Measurements from ENCODE around the gene GPR176. TPM values are rescaled to one million over a fixed set of nuclear protein-coding genes. Genes with fewer than 3 reads are reported as not detected.

The GPR176 gene
- total RNA-seq, 2 experiments from 2014 or later: 0.12 TPM; not detected in 1

GRCh38 chr15:39868396-39868795 is 51.7 kb downstream of the GPR176 start:
- H3K4me1 Mint-ChIP-seq: no peaks in the 10 kb centered on the region
- no peaks in the 10 kb centered on the region for H3K36me3 Mint-ChIP-seq
- no peak overlapping the region for H3K4me3 Mint-ChIP-seq
- no peaks in the 10 kb centered on the region for H3K9me3 Mint-ChIP-seq
- peaks cover 15% of the 10 kb centered on the region for H3K27me3 Mint-ChIP-seq
- no peak for DNase-seq
- no peak overlapping the region for H3K27ac Mint-ChIP-seq

GRCh38 chr15:39864116-39864515 is 56.0 kb downstream of the GPR176 start:
- H3K27me3 Mint-ChIP-seq: peaks cover 15% of the 10 kb centered on the region
- H3K9me3 Mint-ChIP-seq: no peaks in the 10 kb centered on the region
- H3K4me3 Mint-ChIP-seq: no peak overlapping the region
- no peak for DNase-seq
- H3K4me1 Mint-ChIP-seq: no peaks in the 10 kb centered on the region
- H3K36me3 Mint-ChIP-seq: no peaks in the 10 kb centered on the region
- no peak overlapping the region for H3K27ac Mint-ChIP-seq

- Mint-ChIP-seq H3K9me3 (peaks cover 1% of the 10 kb centered on the region), H3K4me3 (no peak overlapping the region), H3K27ac (no peak overlapping the region), H3K36me3 (peaks cover 2% of the 10 kb centered on the region), H3K4me1 (no peaks in the 10 kb centered on the region), H3K27me3 (peaks cover 15% of the 10 kb centered on the region)
- no peak for DNase-seq
Observed at GRCh38 chr15:39860871-39861270, 59.2 kb downstream of the GPR176 start.

- H3K27me3 Mint-ChIP-seq: peaks cover 21% of the 10 kb centered on the region
- H3K36me3 Mint-ChIP-seq: peaks cover 2% of the 10 kb centered on the region
- no peak overlapping the region for H3K4me3 Mint-ChIP-seq
- DNase-seq: no peak
- H3K27ac Mint-ChIP-seq: no peak overlapping the region
- no peaks in the 10 kb centered on the region for H3K4me1 Mint-ChIP-seq
- peaks cover 1% of the 10 kb centered on the region for H3K9me3 Mint-ChIP-seq
Observed at GRCh38 chr15:39860200-39860599, 59.9 kb downstream of the GPR176 start.

GRCh38 chr15:39859636-39860035 is 60.4 kb downstream of the GPR176 start:
- peaks cover 1% of the 10 kb centered on the region for H3K9me3 Mint-ChIP-seq
- no peak for DNase-seq
- H3K4me3 Mint-ChIP-seq: no peak overlapping the region
- peaks cover 2% of the 10 kb centered on the region for H3K36me3 Mint-ChIP-seq
- no peaks in the 10 kb centered on the region for H3K4me1 Mint-ChIP-seq
- H3K27me3 Mint-ChIP-seq: peaks cover 23% of the 10 kb centered on the region
- H3K27ac Mint-ChIP-seq: no peak overlapping the region

- peaks cover 18% of the 10 kb centered on the region for H3K27me3 Mint-ChIP-seq
- H3K9me3 Mint-ChIP-seq: peaks cover 1% of the 10 kb centered on the region
- H3K4me1 Mint-ChIP-seq: no peaks in the 10 kb centered on the region
- DNase-seq: no peak
- H3K4me3 Mint-ChIP-seq: no peak overlapping the region
- no peak overlapping the region for H3K27ac Mint-ChIP-seq
- peaks cover 2% of the 10 kb centered on the region for H3K36me3 Mint-ChIP-seq
Observed at GRCh38 chr15:39857132-39857531, 62.9 kb downstream of the GPR176 start.

GRCh38 chr15:39856357-39856756 is 63.7 kb downstream of the GPR176 start:
- Mint-ChIP-seq H3K27ac (no peak overlapping the region), H3K9me3 (peaks cover 1% of the 10 kb centered on the region), H3K4me1 (no peaks in the 10 kb centered on the region), H3K4me3 (no peak overlapping the region), H3K27me3 (peaks cover 18% of the 10 kb centered on the region), H3K36me3 (peaks cover 2% of the 10 kb centered on the region)
- DNase-seq: no peak

- peaks cover 22% of the 10 kb centered on the region for H3K27me3 Mint-ChIP-seq
- no peak overlapping the region for H3K27ac Mint-ChIP-seq
- H3K9me3 Mint-ChIP-seq: peaks cover 1% of the 10 kb centered on the region
- H3K4me3 Mint-ChIP-seq: no peak overlapping the region
- peaks cover 2% of the 10 kb centered on the region for H3K36me3 Mint-ChIP-seq
- no peak for DNase-seq
- H3K4me1 Mint-ChIP-seq: no peaks in the 10 kb centered on the region
Observed at GRCh38 chr15:39855400-39855799, 64.7 kb downstream of the GPR176 start.

GRCh38 chr15:39854161-39854560 is 65.9 kb downstream of the GPR176 start:
- H3K36me3 Mint-ChIP-seq: peaks cover 2% of the 10 kb centered on the region
- peaks cover 26% of the 10 kb centered on the region for H3K27me3 Mint-ChIP-seq
- H3K27ac Mint-ChIP-seq: no peak overlapping the region
- DNase-seq: no peak
- H3K4me3 Mint-ChIP-seq: no peak overlapping the region
- peaks cover 1% of the 10 kb centered on the region for H3K9me3 Mint-ChIP-seq
- H3K4me1 Mint-ChIP-seq: no peaks in the 10 kb centered on the region

- Mint-ChIP-seq H3K36me3 (no peaks in the 10 kb centered on the region), H3K27me3 (peaks cover 33% of the 10 kb centered on the region), H3K9me3 (no peaks in the 10 kb centered on the region), H3K4me3 (no peak overlapping the region), H3K27ac (no peak overlapping the region), H3K4me1 (no peaks in the 10 kb centered on the region)
- DNase-seq: no peak
Observed at GRCh38 chr15:39852250-39852649, 67.8 kb downstream of the GPR176 start.

- H3K4me3 Mint-ChIP-seq: no peak overlapping the region
- H3K4me1 Mint-ChIP-seq: no peaks in the 10 kb centered on the region
- no peak overlapping the region for H3K27ac Mint-ChIP-seq
- peaks cover 33% of the 10 kb centered on the region for H3K27me3 Mint-ChIP-seq
- H3K36me3 Mint-ChIP-seq: no peaks in the 10 kb centered on the region
- no peak for DNase-seq
- H3K9me3 Mint-ChIP-seq: no peaks in the 10 kb centered on the region
Observed at GRCh38 chr15:39851500-39852092, 68.5 kb downstream of the GPR176 start.

- Mint-ChIP-seq H3K4me3 (no peak overlapping the region), H3K4me1 (no peaks in the 10 kb centered on the region), H3K36me3 (no peaks in the 10 kb centered on the region), H3K27ac (no peak overlapping the region), H3K27me3 (peaks cover 23% of the 10 kb centered on the region), H3K9me3 (no peaks in the 10 kb centered on the region)
- DNase-seq: no peak
Observed at GRCh38 chr15:39850436-39850835, 69.6 kb downstream of the GPR176 start.

- DNase-seq: no peak
- peaks cover 19% of the 10 kb centered on the region for H3K27me3 Mint-ChIP-seq
- H3K9me3 Mint-ChIP-seq: no peaks in the 10 kb centered on the region
- no peak overlapping the region for H3K4me3 Mint-ChIP-seq
- no peaks in the 10 kb centered on the region for H3K4me1 Mint-ChIP-seq
- no peaks in the 10 kb centered on the region for H3K36me3 Mint-ChIP-seq
- no peak overlapping the region for H3K27ac Mint-ChIP-seq
Observed at GRCh38 chr15:39846108-39846507, 74.0 kb downstream of the GPR176 start.

GRCh38 chr15:39845582-39845981 is 74.5 kb downstream of the GPR176 start:
- Mint-ChIP-seq H3K4me3 (no peak overlapping the region), H3K27ac (no peak overlapping the region), H3K4me1 (no peaks in the 10 kb centered on the region), H3K36me3 (no peaks in the 10 kb centered on the region), H3K27me3 (peaks cover 15% of the 10 kb centered on the region), H3K9me3 (no peaks in the 10 kb centered on the region)
- no peak for DNase-seq

- H3K4me3 Mint-ChIP-seq: no peak overlapping the region
- no peaks in the 10 kb centered on the region for H3K4me1 Mint-ChIP-seq
- peaks cover 6% of the 10 kb centered on the region for H3K27me3 Mint-ChIP-seq
- no peaks in the 10 kb centered on the region for H3K9me3 Mint-ChIP-seq
- H3K27ac Mint-ChIP-seq: no peak overlapping the region
- no peaks in the 10 kb centered on the region for H3K36me3 Mint-ChIP-seq
- no peak for DNase-seq
Observed at GRCh38 chr15:39843565-39843964, 76.5 kb downstream of the GPR176 start.

- H3K4me1 Mint-ChIP-seq: no peaks in the 10 kb centered on the region
- DNase-seq: no peak
- H3K36me3 Mint-ChIP-seq: no peaks in the 10 kb centered on the region
- no peak overlapping the region for H3K27ac Mint-ChIP-seq
- H3K27me3 Mint-ChIP-seq: peaks cover 15% of the 10 kb centered on the region
- H3K4me3 Mint-ChIP-seq: no peak overlapping the region
- H3K9me3 Mint-ChIP-seq: no peaks in the 10 kb centered on the region
Observed at GRCh38 chr15:39837454-39837853, 82.6 kb downstream of the GPR176 start.

All from activated naive CD8-positive, alpha-beta T cell treated with anti-CD3 and anti-CD28 coated beads for 36 hours (primary cell).